Measurements from ENCODE around the gene ACTG1. TPM values are rescaled to one million over a fixed set of nuclear protein-coding genes. Genes with fewer than 3 reads are reported as not detected.
A peak's percentile ranks its signal among the peaks of the same experiment; 100 is the strongest.

ACTG1 gene
- total RNA-seq, 1 experiment from 2014 or later = 3,455 TPM

- TF ChIP-seq FOXP4 (CRISPR knock-in tag; IDR thresholded peaks at IDR 0.05) (no peak), TEAD1 (CRISPR knock-in tag; IDR thresholded peaks at IDR 0.05) (no peak), ZNF232 (CRISPR knock-in tag; IDR thresholded peaks at IDR 0.05) (0 out of 2 replicates have a peak, but pooled peaks have one; percentile 5), ZNF425 (CRISPR knock-in tag; conservative IDR thresholded peaks at IDR 0.05) (peak; percentile 69; the same call in 1 of the 2 replicates), ZNF138 (CRISPR knock-in tag; conservative IDR thresholded peaks at IDR 0.05) (no peak), ERG (CRISPR knock-in tag; IDR thresholded peaks at IDR 0.05) (peak; percentile 87), USF1 (CRISPR knock-in tag; IDR thresholded peaks at IDR 0.05) (no peak), GTF2I (CRISPR knock-in tag; conservative IDR thresholded peaks at IDR 0.05) (no peak), ATF3 (CRISPR knock-in tag; conservative IDR thresholded peaks at IDR 0.05) (no peak), HMGA2 (CRISPR knock-in tag; IDR thresholded peaks at IDR 0.05) (no peak), ZNF671 (CRISPR knock-in tag; IDR thresholded peaks at IDR 0.05) (peak; percentile 27), ZNF263 (CRISPR knock-in tag; IDR thresholded peaks at IDR 0.05; ENCODE audit: low read depth) (no peak), MLX (CRISPR knock-in tag; IDR thresholded peaks at IDR 0.05) (no peak), USF2 (CRISPR knock-in tag; IDR thresholded peaks at IDR 0.05) (no peak), FOXJ3 (CRISPR knock-in tag; IDR thresholded peaks at IDR 0.05; ENCODE audit: borderline replicate concordance) (no peak), E2F5 (CRISPR knock-in tag; IDR thresholded peaks at IDR 0.05) (no peak), ZNF219 (CRISPR knock-in tag; IDR thresholded peaks at IDR 0.05; ENCODE audit: borderline replicate concordance) (no peak), ATF2 (CRISPR knock-in tag; IDR thresholded peaks at IDR 0.05; ENCODE audit: borderline replicate concordance, low read depth) (no peak), ZNF416 (CRISPR knock-in tag; IDR thresholded peaks at IDR 0.05) (peak; percentile 92), STAT6 (CRISPR knock-in tag; conservative IDR thresholded peaks at IDR 0.05; ENCODE audit: low read depth) (no peak), JAZF1 (CRISPR knock-in tag; IDR thresholded peaks at IDR 0.05) (no peak), GRHL2 (CRISPR knock-in tag; IDR thresholded peaks at IDR 0.05; ENCODE audit: insufficient replicate concordance, severe bottlenecking) (no peak), KAT7 (CRISPR knock-in tag; IDR thresholded peaks at IDR 0.05; ENCODE audit: borderline replicate concordance) (no peak), NR3C1 (CRISPR knock-in tag; conservative IDR thresholded peaks at IDR 0.05; ENCODE audit: low read depth) (no peak)
These were observed 3.2 kb downstream of the ACTG1 start (continued) for GRCh38 chr17:81509207-81509971.

All from WTC11 (cell line).